OCI-M1 (cell line): ENCODE results near the gene OR6Y1.

Experiments used
- DNase-seq: peaks from one replicate; lab custom pipeline; 2025; lab: John Stamatoyannopoulos, UW

Gene OR6Y1, protein sequence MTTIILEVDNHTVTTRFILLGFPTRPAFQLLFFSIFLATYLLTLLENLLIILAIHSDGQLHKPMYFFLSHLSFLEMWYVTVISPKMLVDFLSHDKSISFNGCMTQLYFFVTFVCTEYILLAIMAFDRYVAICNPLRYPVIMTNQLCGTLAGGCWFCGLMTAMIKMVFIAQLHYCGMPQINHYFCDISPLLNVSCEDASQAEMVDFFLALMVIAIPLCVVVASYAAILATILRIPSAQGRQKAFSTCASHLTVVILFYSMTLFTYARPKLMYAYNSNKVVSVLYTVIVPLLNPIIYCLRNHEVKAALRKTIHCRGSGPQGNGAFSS

DNA sequence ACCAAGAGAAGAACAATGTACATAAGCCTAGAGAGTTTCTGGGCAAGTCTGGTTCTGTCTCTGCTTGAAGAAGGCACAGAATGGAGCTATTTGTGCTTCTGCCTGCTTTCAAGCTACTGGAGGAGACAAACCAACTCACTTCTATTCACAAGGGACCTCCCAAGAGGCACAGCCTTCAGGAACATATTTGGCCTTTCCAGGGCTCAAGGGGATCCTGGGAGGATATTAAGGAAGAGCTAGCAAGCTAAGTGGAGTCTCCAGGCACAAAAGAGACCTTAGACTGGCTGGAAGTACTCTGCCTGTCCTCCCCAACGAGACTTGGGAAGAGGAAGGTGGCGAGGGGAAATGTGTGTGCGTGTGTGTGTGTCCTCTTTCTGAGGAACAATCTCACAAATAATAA, at the start of gene OR6Y1:
OR6Y1 (minus strand) TSS at position 54 of the 400 bp plus-strand sequence. CDS start 6,300 bp downstream, outside the sequence.
- DNase-seq = no peak

DNA sequence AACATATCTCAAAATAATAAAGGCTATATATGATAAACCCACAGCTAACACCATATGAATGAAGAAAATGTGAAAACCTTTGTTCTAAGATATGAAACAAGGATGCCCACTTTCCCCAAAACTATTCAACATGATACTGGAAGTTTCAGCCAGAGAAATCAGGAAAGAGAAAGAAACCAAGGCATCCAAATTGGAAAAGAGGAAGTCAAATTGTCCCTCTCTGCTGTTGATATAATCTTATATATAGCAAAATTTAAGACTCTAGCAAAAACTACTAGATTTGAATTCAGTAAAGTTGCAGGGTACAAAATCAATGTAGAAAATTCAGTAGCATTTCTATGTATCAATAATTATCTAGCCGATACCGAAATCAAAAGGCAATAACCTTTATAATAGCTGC, 46.5 kb upstream of the OR6Y1 start:
- peak; percentile 41 for DNase-seq

DNA sequence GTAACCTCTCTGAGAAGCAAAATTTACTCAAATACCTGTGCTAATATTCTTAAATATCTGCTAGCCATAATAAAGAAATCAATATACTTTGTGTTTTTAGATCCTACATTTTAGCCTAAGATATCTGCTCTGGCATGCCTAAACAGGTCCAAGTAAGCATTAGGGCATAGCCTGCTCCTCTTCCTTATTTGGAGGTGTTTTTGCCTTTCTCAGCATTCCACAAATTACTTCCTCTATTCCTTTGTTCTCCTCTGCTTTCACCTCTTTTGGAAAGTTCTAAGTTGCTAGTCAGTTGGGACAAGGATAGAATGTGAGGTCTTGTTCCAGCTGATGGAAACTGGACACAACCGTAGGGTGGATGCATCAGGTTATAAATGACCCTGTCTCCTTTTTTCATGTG, 32.7 kb upstream of the OR6Y1 start:
- DNase-seq = no peak

DNA sequence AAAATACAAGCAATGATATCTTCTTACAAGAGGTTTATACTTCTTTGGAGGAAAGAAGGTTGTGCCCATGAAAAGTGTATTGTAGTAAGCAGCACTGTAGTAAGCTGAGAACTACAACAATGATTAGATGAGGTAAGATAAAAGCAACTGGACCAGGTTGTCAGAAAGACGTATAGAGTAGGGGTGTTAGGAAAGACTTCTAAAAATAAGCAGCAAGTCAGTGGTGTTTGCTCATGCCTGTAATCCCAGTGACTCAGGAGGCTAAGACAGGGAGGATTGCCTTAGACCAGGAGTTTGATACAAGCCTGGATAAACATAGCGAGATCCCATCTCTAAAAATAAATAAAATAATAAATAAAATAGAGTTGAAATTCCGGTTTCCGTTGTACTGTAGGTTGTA, 29.8 kb upstream of the OR6Y1 start:
- no peak for DNase-seq

DNA sequence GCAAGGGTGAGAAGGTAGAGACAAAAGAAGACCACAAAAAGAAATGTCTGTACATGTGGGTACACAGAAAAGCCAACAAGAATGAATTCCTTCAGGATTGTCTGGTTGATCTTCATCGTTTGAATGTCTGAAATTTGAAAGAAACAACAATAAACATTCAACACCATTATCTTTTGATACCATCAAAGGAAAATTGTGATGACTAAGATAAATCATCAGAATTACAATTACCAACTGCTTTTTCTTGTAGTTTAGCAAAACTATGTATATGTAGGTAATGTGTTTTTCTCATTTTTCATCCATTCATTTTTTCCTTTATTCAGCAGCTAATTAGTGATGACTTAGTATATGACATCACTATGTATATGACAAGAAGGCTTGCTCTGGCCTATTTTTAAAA, 25.5 kb upstream of the OR6Y1 start, which contains the start of gene OR10X1:
OR10X1 (minus strand) TSS at position 167 of the 400 bp plus-strand sequence; CDS start at position 167, 0 bp downstream.
- DNase-seq = no peak

DNA sequence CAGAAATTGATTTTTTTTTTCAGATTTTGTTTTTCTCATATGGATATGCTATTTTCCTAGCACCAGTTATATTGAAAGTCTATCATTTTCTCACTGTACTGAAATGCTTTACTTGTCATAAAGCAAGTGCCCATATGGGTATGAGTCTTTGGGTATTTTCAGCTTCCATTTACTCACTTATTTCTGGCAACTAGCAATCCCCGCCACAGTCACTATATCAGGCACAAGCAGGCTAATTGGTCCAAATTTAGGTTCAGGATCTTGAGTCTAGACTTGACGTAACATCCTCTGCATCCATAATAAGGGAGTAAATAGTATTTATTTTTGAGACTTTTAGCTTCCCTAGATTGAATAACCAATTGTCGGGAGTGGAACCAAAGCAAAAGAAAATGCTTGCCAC, 23.4 kb upstream of the OR6Y1 start:
- no peak for DNase-seq

DNA sequence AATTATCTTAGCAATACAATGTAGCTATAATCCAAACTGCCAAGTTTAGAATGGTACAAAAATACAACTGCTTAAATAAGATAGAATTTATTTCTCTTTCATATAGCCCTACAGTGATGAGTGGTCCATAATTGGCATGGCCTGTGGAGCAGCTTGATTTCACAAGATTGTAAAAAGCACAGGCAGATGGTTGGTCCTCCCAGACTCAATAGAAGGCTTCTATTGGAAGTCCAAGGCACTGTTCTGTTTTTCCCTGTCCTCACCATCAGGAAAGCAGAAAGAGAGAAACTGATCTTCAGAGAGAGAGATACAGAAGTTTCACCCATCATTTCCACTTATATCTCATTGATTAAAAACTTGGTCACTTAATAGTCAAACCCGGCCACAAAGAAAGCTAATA, 18.0 kb upstream of the OR6Y1 start:
- DNase-seq = no peak

DNA sequence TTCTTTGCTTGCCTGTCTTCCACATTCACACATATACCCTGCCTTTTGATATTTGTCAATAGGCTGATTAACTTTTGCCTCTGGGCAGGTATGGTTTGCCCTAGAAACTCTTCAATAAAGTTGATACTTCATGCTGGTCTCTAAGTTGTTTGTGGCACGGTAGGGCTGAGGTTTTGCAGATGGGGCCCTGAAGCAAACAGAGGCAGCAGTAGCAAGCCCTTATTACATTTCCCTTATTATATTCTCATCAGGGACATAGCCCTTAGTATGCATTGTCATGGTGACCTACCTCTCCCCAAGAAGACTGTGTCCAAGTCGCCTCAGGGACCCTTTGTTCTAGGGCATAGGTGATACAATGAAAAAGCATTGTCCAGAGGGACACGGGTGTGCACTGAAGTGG, 16.3 kb upstream of the OR6Y1 start, which contains the start of gene OR6P1:
OR6P1 (minus strand) TSS at position 101 of the 400 bp plus-strand sequence. CDS start 6,976 bp downstream, outside the sequence.
- no peak for DNase-seq

DNA sequence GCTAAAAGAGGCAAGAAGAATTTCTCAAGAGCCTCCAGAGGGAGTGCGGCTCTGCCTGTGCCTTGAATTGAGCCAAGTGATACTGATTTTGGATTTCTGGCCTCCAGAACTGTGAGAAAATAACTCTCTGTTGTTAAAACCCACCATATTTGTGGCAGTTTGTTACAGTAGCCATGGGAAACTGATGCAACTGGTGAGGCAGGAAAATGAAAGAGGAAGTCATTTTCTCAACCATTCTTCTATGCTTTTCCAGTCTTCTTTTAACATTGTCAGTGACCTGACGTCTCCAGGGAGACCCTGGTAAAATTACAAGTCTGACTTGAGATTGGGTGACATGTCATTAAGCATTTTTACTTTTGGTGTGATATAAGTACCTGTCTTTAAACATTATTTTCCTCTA, 10.4 kb upstream of the OR6Y1 start:
- DNase-seq = peak; percentile 81

DNA sequence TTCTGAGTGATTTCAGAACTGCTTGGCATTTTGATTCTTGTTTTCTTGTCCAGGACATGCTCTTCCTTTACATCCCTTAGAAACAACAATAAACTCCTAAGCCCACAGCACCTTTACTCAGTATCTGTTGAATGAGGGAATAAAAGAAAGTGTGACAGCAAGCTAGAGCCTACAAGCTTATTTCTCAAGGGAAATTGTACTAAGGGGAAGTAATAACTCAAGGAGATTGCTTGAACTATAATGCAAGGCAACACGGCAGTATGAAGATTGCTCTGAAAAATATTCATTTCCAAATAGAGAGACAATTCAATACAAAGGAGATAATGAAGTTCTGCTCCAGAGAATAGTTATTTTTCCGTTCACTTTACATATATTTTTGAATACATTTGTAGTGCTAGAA, 9.6 kb upstream of the OR6Y1 start:
- DNase-seq = no peak

DNA sequence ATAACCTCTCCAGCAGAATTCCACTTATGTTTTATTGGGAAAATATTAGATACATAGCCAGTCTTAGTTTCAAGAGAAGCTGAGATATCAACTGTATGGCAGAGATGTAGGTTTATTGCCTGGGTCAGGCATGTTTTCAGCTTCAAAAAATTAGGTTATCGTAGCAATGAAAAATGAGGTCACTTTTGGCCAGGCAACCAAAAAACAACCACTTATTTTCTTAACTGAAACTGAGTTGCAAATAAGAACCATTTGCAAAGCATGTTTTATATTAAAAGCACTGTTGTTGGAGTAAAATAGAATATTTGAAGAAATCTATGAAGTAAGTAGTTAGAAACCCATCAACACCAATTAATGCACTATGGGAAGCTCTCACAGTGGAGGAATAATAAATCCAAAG, 5.5 kb upstream of the OR6Y1 start:
- no peak for DNase-seq

DNA sequence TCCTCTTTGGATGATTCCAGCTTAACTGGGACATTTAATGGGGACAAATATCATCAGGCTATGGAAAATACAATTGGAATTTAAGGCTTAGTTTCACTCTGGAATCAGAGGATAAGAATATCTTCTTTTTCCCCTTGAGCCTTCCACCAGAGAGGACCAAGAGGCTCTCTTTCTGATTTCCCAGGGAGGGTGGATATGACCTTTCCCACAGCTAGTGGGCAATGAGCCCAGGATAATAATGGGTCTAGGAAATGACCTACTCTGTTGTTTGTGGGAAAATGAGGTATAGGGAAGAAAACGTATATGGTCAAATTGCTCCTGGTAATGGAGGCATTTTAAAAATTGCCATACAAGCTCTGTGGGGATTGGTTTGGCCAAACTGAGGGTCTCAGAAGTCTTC, 1.9 kb downstream of the OR6Y1 start:
- no peak for DNase-seq

DNA sequence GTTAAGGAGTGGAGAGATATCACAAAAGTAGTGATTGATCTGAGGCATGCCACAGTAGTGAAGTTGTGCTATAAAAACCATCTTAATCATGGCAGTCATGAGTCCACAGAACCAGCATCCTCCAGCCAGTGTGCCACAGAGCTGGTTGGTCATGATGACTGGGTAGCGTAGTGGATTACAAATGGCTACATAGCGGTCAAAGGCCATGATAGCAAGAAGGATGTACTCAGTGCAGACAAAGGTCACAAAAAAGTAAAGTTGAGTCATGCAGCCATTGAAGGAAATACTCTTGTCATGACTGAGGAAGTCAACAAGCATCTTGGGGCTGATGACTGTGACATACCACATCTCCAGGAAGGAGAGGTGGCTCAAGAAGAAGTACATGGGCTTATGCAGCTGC, 6.7 kb downstream of the OR6Y1 start:
- DNase-seq = no peak

DNA sequence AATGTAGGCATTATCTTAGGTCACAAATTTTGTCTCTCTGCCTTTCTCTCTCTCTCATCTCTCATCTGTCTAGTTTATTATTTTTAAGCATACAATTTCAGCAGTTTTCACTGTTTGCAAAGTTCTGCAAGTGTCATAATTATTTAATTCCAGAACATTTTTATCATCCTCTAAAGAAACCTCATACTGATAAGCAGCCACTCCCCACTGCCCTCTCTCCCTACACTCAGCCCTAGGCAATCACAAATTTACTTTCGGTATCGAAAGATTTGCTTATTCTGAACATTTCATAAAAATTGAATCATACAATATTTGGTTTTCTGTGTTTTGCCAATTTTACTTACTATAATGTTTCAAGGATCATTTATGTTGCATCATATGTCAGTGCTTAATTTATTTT, 16.6 kb downstream of the OR6Y1 start:
- peak; percentile 82 for DNase-seq

DNA sequence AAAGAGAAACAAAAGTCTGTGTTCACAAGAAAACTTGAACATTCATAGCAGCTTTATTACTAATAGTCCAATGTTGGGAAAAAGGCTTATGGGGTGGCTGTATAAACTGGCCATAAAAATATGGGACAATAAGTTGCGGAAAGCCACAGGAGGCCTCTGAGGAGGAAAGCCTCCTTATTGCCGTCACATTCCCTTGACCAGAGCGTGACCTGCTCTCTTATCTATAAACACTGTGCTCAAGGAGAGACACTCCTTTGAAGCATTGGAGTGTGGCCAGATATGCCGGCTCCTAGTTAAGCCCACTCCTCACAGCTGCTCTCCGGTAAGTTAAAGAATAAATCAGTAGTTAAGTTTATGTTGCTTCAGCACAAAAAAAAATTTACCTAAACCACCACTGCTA, 19.7 kb downstream of the OR6Y1 start:
- DNase-seq = peak; percentile 40

DNA sequence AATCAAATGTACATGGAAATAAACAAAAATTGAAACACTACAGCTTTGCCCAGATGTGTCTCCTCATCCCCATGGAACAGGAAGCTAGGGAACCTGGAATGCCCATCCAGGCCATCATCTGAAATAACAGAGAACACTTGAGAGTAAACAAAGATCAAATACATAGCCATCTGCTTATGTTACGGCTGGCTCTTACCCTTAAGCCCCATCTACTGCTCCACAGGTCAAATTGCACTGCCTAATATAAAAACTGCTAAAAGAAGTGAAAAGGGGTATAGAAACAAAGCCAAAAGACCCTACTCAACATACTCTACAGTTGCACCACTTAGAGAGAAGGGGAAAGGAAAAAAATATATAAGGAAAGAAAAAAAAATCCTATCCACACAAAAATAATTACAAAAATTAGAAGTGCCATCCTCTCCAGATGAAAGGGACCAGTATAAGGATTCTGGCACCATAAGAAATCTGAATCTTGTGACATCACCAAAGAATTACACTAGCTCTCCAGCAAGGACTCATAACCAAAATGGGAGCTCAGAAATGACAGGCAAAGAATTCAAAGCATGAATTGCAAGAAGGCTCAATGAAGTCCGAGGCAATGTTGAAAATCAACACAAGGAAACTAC, 26.9 kb downstream of the OR6Y1 start:
- peak; percentile 65 for DNase-seq

DNA sequence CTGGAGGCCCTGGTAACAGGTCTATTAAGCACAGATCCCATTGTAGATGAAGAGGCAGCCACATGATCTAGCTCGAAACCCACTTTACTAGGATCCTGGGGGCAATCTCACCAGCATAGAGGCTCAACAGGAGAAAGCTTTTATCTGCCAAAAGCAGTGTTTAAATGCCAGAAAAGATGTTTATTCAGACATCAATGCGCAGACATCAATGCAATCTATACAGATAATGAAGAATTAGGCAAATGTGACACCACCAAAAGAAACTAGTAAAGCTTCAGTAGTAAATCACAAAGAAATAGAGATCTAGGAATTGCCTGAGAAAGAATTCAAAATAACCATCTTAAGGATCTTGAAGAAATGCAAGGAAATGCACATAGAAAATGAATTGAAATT, 32.5 kb downstream of the OR6Y1 start:
- DNase-seq = no peak

DNA sequence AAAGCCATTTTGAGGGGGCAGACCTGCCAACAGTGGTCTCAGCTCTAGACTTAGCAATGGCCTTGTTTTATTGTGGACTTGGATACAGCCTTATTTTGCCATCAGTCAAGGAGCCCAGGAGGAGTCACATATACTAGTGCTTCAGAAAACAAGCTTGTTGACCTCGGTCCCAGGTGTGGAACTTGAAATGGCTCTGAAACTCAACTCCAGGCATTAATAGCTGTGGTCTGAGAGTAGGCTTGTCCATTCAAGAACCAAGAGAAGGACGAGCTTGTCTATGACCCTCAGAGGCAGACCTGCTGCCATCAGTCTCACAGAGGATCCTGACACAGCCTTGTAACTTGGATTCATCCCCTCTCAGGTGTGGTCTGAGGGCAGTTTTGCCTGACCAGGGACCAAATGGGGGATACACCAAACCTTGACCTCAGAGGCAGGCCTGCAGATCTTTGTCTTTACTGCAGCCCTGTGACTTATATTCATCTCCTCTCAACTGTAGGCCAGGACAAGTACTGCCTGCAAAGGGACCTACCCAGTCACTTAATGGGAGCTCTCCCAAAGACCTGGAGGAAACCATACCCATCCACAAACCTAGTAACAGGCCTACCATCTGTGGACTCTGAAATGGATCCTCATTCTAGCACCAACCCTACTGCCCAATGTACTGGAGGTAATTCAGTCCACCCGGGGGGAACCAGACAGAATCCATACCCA, 33.1 kb downstream of the OR6Y1 start:
- no peak for DNase-seq

DNA sequence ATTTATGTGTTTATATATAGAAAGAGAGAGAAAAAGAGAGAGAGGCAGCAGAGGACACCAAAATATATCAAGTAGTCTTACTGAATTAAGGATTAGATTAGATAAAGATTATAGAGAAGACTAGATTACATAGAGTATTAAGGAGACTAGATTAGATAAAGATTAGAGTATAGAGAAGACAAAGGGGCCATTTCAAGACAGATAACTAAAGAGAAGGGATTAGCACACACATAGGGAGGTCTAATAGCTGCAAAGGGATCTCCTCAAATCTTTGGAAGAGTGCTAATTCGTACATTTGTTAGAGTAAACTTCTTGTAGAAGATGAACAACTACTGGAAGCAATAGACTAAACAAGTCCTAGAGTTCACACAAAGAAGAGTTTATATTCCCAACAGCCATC, 34.2 kb downstream of the OR6Y1 start:
- DNase-seq = no peak

DNA sequence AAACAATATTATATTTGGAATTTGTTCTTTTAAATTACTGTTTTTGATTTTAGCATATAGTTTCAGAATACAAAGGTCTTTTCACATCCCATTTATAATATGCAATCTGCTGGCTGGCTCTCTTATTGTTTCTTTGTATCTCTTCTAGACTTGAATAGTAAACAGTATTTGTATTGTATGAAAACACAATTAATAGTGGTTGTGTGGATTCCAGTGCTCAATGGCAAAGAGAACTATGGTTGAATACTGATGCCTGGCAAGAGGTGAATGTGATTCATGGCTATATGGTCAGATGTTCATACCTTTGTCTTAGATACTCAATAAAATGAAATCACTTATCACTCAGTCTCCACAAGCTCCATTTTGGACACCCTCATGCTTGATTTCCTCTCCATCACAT, 37.2 kb downstream of the OR6Y1 start:
- no peak for DNase-seq

DNA sequence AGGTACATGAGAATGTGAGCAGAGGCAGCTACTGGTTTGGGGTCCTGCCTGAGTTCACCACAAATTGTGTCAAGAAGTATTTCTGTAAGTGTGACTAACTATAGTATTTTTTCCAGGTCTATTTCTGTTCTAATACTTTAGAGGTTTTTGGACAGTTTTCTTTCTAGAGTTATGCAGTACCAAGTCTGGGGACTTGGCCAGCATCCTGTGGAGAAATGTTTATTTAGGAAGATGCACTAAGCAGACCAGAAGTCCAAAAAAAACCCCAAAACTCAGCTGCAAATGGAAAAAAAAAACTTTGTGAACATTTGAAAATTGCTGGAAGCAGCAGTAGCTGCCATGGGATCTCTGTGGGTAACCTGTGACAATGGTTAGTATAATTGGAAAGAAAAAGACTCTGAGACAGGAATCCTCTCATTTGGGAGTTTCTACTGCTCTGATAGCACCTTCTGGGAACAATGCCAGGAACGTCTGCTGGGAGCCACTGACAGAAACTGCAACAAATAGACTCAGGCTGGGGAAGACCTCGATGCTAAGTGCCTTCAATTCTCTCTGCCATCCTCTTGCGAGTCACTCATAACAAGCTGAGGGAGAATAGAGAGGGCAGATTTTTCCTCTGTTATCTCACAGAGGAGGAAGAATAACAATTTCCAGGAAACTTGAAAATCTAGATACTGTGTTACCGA, 44.6 kb downstream of the OR6Y1 start:
- DNase-seq = peak; percentile 33

DNA sequence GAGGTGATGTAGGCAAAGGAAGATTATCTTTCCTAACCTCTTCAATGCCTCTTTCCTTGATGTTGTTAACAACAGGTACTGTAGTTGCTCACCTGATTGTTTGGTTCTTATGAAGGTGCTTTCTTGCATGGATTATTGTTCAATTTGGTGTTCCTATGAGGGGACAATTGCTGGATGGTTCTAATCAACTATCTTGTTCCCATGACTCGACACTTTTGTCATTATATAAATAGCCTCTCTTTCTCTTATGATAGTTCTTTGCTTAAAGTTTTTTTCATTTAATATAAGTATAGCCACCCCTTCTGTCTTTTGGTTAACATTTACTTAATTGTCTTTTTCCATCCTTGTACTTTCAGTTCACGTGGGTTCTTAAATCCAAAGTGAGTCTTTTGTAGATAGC, 46.7 kb downstream of the OR6Y1 start:
- no peak for DNase-seq
